B cell (primary cell): ENCODE measurements around the gene CCDC57. TPM values are rescaled to one million over a fixed set of nuclear protein-coding genes. Genes with fewer than 3 reads are reported as not detected.

Source experiments
- ATAC-seq: fragments of 200-7000 bp; cut with Tn5 transposase; one replicate; pipeline ENCODE4 v1.10.0; 2021; ENCODE audit warnings: low read depth, mild to moderate bottlenecking, moderate number of reproducible peaks, moderate library complexity
- CTCF ChIA-PET: fragments of 350-600 bp; sonication (Branson Sonifier 250); formaldehyde crosslinking; loops from one replicate; lab custom pipeline; 2021; ENCODE audit warnings: antibody characterized with exemption, inconsistent platforms; lab: Charles Lee
- POLR2A ChIA-PET: fragments of 350-600 bp; sonication (Branson Sonifier 250); formaldehyde crosslinking; loops from one replicate; lab custom pipeline; 2021; ENCODE audit warnings: antibody characterized with exemption; lab: Charles Lee
- DNase-seq: peaks from one replicate; pipeline ENCODE4 v3.0.0; 2013
- H2AFZ ChIP-seq: 2 replicates; pipeline ENCODE4 v1.6.1; 2012; ENCODE audit warnings: mild to moderate bottlenecking, low read depth, low read length; ENCODE audit not compliant: insufficient read depth, poor library complexity, severe bottlenecking
- H3K27ac ChIP-seq, 2 donors: 1 replicate in 1 of 2; 2 replicates in 1 of 2; pipeline ENCODE4 v1.5.1; 2012 to 2013; ENCODE audit warnings: low read length in 2 of 2, mild to moderate bottlenecking in 2 of 2, moderate library complexity in 1 of 2
- H3K27me3 ChIP-seq, 4 experiments: fragments of 200-600 bp in 1 of 4; sonication (generic) in 1 of 4; replicated peaks in 1 of 4; 1 replicate in 2 of 4; 2 replicates in 2 of 4; pipeline versions ENCODE4 v1.6.1 to v1.7.0; 2013 to 2016; ENCODE audit warnings: low read length in 3 of 4, mild to moderate bottlenecking in 2 of 4, mixed read lengths in 1 of 4, moderate library complexity in 1 of 4; ENCODE audit not compliant: insufficient read depth in 4 of 4, control insufficient read depth in 3 of 4; ENCODE audit errors: control extremely low read depth in 1 of 4
- H3K36me3 ChIP-seq, 2 experiments: replicated peaks in 1 of 2; 1 replicate in 1 of 2; 2 replicates in 1 of 2; pipeline versions ENCODE4 v1.6.1 to v1.7.1; 2013; ENCODE audit warnings: low read length in 1 of 2; ENCODE audit not compliant: insufficient read depth in 2 of 2, control insufficient read depth in 1 of 2; ENCODE audit errors: control extremely low read depth in 1 of 2, extremely low read depth in 1 of 2
- H3K4me1 ChIP-seq, 2 donors: fragments of 200-600 bp in 1 of 2; sonication (generic) in 1 of 2; 1 replicate in 1 of 2; 2 replicates in 1 of 2; pipeline versions ENCODE4 v1.5.1 to v1.6.1; 2013 to 2017; ENCODE audit warnings: low read length in 2 of 2; ENCODE audit not compliant: control insufficient read depth in 2 of 2, insufficient read depth in 2 of 2
- H3K4me2 ChIP-seq: replicated peaks from 2 replicates; pipeline ENCODE3; 2012; ENCODE audit warnings: mild to moderate bottlenecking, low read depth, low read length; ENCODE audit not compliant: poor library complexity, severe bottlenecking
- H3K4me3 ChIP-seq, 5 experiments: fragments of 200-600 bp in 1 of 5; sonication (generic) in 1 of 5; 1 replicate in 3 of 5; 2 replicates in 2 of 5; pipeline versions ENCODE4 v1.5.1 to v1.7.0; 2011 to 2016; ENCODE audit warnings: low read length in 4 of 5, mild to moderate bottlenecking in 4 of 5, low read depth in 2 of 5, control low read depth in 1 of 5, moderate library complexity in 1 of 5; ENCODE audit not compliant: insufficient read depth in 1 of 5; ENCODE audit errors: control extremely low read depth in 1 of 5, extremely low read depth in 1 of 5
- H3K79me2 ChIP-seq: fragments of 200-600 bp; sonication (generic); one replicate; pipeline ENCODE4 v1.6.0; 2016; ENCODE audit warnings: low read length; ENCODE audit not compliant: control insufficient read depth, insufficient read depth
- H3K9ac ChIP-seq: fragments of 200-600 bp; sonication (generic); 2 replicates; pipeline ENCODE4 v1.6.1; 2017; ENCODE audit warnings: mild to moderate bottlenecking, low read length, moderate library complexity
- H3K9me3 ChIP-seq, 3 donors: one replicate each; pipeline versions ENCODE4 v1.6.1 to v1.7.1; 2013; ENCODE audit warnings: low read length in 2 of 3; ENCODE audit not compliant: control insufficient read depth in 2 of 3, insufficient read depth in 1 of 3; ENCODE audit errors: control extremely low read depth in 1 of 3
- H4K20me1 ChIP-seq: 2 replicates; pipeline ENCODE4 v1.6.0; 2012; ENCODE audit warnings: mild to moderate bottlenecking, low read length; ENCODE audit not compliant: insufficient read depth, control insufficient read depth, poor library complexity, severe bottlenecking
- H3K27ac Mint-ChIP-seq: one replicate; pipeline ENCODE4 v1.8.0; 2021; ENCODE audit warnings: mixed read lengths
- H3K27me3 Mint-ChIP-seq: one replicate; pipeline ENCODE4 v1.8.0; 2021; ENCODE audit warnings: mixed read lengths
- H3K4me1 Mint-ChIP-seq: one replicate; pipeline ENCODE4 v1.8.0; 2021; ENCODE audit warnings: mixed read lengths
- H3K4me3 Mint-ChIP-seq: one replicate; pipeline ENCODE4 v1.8.0; 2021; ENCODE audit warnings: mixed read lengths
- H3K9me3 Mint-ChIP-seq: one replicate; pipeline ENCODE4 v1.8.0; 2022; ENCODE audit warnings: mixed read lengths; ENCODE audit not compliant: insufficient read depth
- EZH2 ChIP-seq: IDR thresholded peaks from 2 replicates; pipeline ENCODE4 v1.6.1; 2012; ENCODE audit warnings: borderline replicate concordance, low read depth, mild to moderate bottlenecking, moderate library complexity, low read length; ENCODE audit not compliant: insufficient read depth, poor library complexity, severe bottlenecking
- WGBS: methylation state at CpG from one replicate; pipeline ENCODE4 v1.1.5; 2013; ENCODE audit warnings: missing lambda C conversion rate; ENCODE audit not compliant: insufficient coverage; 5-methylcytosine and 5-hydroxymethylcytosine counted together
- intact Hi-C: fragments of 100-400 bp; cut with micrococcal nuclease; formaldehyde crosslinking; loops from one replicate; pipeline ENCODE4 v1.10.0; 2022
- polyA plus RNA-seq: library from polyadenylated mRNA; depleted of rRNA; stranded (reverse); fragments of >200 nt; gene quantifications from 2 replicates; pipeline ENCODE4 v1.2.3, GENCODE V29; 2012
- total RNA-seq, 2 donors: library from RNA; stranded (reverse); fragments of 120-200 nt in 1 of 2; gene quantifications; 1 replicate in 1 of 2; 2 replicates in 1 of 2; pipeline versions ENCODE4 v1.2.3 to v1.2.4, GENCODE V29; 2013 to 2022
- TF ChIP-seq, protein P1 (sequence below): fragments of 200-600 bp; IDR thresholded peaks from one replicate; pipeline ENCODE4 v1.8.0; 2022; ENCODE audit warnings: antibody characterized with exemption, mild to moderate bottlenecking

Gene CCDC57
- total and polyA plus RNA-seq, 2 donors (not counting 1 experiment from before 2014, with no cell fraction given) = 49.7 to 67.2 TPM

GRCh38 chr17:82118168-82118814, 94.4 kb downstream of the CCDC57 start:
- no peak overlapping the region for H2AFZ ChIP-seq
- CTCF ChIA-PET = no interaction called here
- H3K4me1 ChIP-seq = no peaks in the 10 kb centered on the region
- TF ChIP-seq, protein P1, sequence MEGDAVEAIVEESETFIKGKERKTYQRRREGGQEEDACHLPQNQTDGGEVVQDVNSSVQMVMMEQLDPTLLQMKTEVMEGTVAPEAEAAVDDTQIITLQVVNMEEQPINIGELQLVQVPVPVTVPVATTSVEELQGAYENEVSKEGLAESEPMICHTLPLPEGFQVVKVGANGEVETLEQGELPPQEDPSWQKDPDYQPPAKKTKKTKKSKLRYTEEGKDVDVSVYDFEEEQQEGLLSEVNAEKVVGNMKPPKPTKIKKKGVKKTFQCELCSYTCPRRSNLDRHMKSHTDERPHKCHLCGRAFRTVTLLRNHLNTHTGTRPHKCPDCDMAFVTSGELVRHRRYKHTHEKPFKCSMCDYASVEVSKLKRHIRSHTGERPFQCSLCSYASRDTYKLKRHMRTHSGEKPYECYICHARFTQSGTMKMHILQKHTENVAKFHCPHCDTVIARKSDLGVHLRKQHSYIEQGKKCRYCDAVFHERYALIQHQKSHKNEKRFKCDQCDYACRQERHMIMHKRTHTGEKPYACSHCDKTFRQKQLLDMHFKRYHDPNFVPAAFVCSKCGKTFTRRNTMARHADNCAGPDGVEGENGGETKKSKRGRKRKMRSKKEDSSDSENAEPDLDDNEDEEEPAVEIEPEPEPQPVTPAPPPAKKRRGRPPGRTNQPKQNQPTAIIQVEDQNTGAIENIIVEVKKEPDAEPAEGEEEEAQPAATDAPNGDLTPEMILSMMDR = no peak
- TF ChIP-seq EZH2 = no peak
- DNase-seq (no peak), ATAC-seq (no peak)
- no peaks in the 10 kb centered on the region for H3K4me1 Mint-ChIP-seq
- no peak overlapping the region for H3K27ac Mint-ChIP-seq
- intact Hi-C loops = no loop called here
- no peak overlapping the region for H3K9ac ChIP-seq
- H3K4me2 ChIP-seq = no peak overlapping the region
- no peaks in the 10 kb centered on the region for H3K36me3 ChIP-seq
- no peak overlapping the region for H3K4me3 ChIP-seq
- H3K9me3 ChIP-seq = no peaks in the 10 kb centered on the region
- H4K20me1 ChIP-seq = no peaks in the 10 kb centered on the region
- no peaks in the 10 kb centered on the region for H3K9me3 Mint-ChIP-seq
- no peak overlapping the region for H3K27ac ChIP-seq
- 98% methylated on average over 12 of the region's 18 CpGs for WGBS
- no peaks in the 10 kb centered on the region for H3K79me2 ChIP-seq
- POLR2A ChIA-PET = no interaction called here
- H3K27me3 Mint-ChIP-seq = no peaks in the 10 kb centered on the region
- H3K27me3 ChIP-seq = no peaks in the 10 kb centered on the region
- H3K4me3 Mint-ChIP-seq = no peak overlapping the region

GRCh38 chr17:82117139-82118090, 95.2 kb downstream of the CCDC57 start:
- no peaks in the 10 kb centered on the region for H3K4me1 Mint-ChIP-seq
- Histone ChIP-seq H3K36me3 (no peaks in the 10 kb centered on the region), H3K27ac (no peak overlapping the region), H3K9ac (no peak overlapping the region), H3K79me2 (no peaks in the 10 kb centered on the region), H4K20me1 (no peaks in the 10 kb centered on the region), H2AFZ (no peak overlapping the region), H3K9me3 (no peaks in the 10 kb centered on the region), H3K4me1 (no peaks in the 10 kb centered on the region), H3K4me3 (no peak overlapping the region), H3K27me3 (no peaks in the 10 kb centered on the region), H3K4me2 (no peak overlapping the region)
- H3K4me3 Mint-ChIP-seq = no peak overlapping the region
- 87% methylated on average over 12 of the region's 22 CpGs for WGBS
- H3K27me3 Mint-ChIP-seq = no peaks in the 10 kb centered on the region
- POLR2A ChIA-PET = no interaction called here
- DNase-seq = no peak
- no peak for ATAC-seq
- CTCF ChIA-PET = no interaction called here
- H3K27ac Mint-ChIP-seq = no peak overlapping the region
- H3K9me3 Mint-ChIP-seq = no peaks in the 10 kb centered on the region
- TF ChIP-seq, protein P1 = no peak
- no peak for TF ChIP-seq EZH2
- intact Hi-C loops = no loop called here
